Activated naive CD4-positive, alpha-beta T cell treated with anti-CD3 and anti-CD28 coated beads, Interleukin-2, amount 50 U/mL, for 16 hours (primary cell): ENCODE measurements around the gene SENP2.
"Not testable (repeated sequence)": the region's sequence is repeated elsewhere in the genome, so short reads cannot be mapped to it uniquely, and the experiment has no call there.

ENCODE experiments used
- DNase-seq: peaks from one replicate; pipeline ENCODE4 v3.0.0-alpha.2; 2020

Gene SENP2

GRCh38 chr3:185594073-185594472 lies 8.0 kb downstream of the SENP2 start:
- no peak for DNase-seq

- DNase-seq = no peak
Observed at GRCh38 chr3:185595526-185595925, 9.4 kb downstream of the SENP2 start.

- DNase-seq = no peak
Observed at GRCh38 chr3:185605566-185605965, 19.5 kb downstream of the SENP2 start.

- no peak for DNase-seq
Observed at GRCh38 chr3:185606196-185606595, 20.1 kb downstream of the SENP2 start.

- DNase-seq = no peak
Observed at GRCh38 chr3:185613016-185613415, 26.9 kb downstream of the SENP2 start.

GRCh38 chr3:185623939-185624665 lies 38.0 kb downstream of the SENP2 start:
- no peak for DNase-seq

- DNase-seq = no peak
Observed at GRCh38 chr3:185625784-185626183, 39.7 kb downstream of the SENP2 start.

- DNase-seq = no peak
Observed at GRCh38 chr3:185629554-185630181, 43.6 kb downstream of the SENP2 start.

GRCh38 chr3:185630182-185630622 lies 44.1 kb downstream of the SENP2 start:
- DNase-seq = no peak

- no peak for DNase-seq
Observed at GRCh38 chr3:185631108-185631507, 45.0 kb downstream of the SENP2 start.

- DNase-seq = no peak
Observed at GRCh38 chr3:185631508-185632206, 45.6 kb downstream of the SENP2 start.

- DNase-seq = no peak
Observed at GRCh38 chr3:185632996-185633395, 46.9 kb downstream of the SENP2 start.

- DNase-seq = no peak
Observed at GRCh38 chr3:185637388-185637787, 51.3 kb downstream of the SENP2 start.

GRCh38 chr3:185638651-185639050 lies 52.6 kb downstream of the SENP2 start:
- DNase-seq = not testable (repeated sequence)

- no peak for DNase-seq
Observed at GRCh38 chr3:185639632-185640206, 53.6 kb downstream of the SENP2 start.

- DNase-seq = no peak
Observed at GRCh38 chr3:185640308-185640707, 54.2 kb downstream of the SENP2 start.

GRCh38 chr3:185645191-185645590 lies 59.1 kb downstream of the SENP2 start:
- DNase-seq = not testable (repeated sequence)

- no peak for DNase-seq
Observed at GRCh38 chr3:185645596-185646381, 59.7 kb downstream of the SENP2 start.

- DNase-seq = no peak
Observed at GRCh38 chr3:185646382-185647133, 60.5 kb downstream of the SENP2 start.

GRCh38 chr3:185647134-185647879 lies 61.2 kb downstream of the SENP2 start:
- DNase-seq = no peak

- no peak for DNase-seq
Observed at GRCh38 chr3:185647880-185648210, 61.8 kb downstream of the SENP2 start.
